Heart right ventricle (tissue), 16 donors: Measurements from ENCODE around the gene PDCD4. TPM values are rescaled to one million over a fixed set of nuclear protein-coding genes. Genes with fewer than 3 reads are reported as not detected.

ENCODE experiments used
- ATAC-seq, 8 donors: fragments of 200-7000 bp; cut with Tn5 transposase; one replicate each; pipeline ENCODE4 v1.9.1; 2020; ENCODE audit warnings: mild to moderate bottlenecking in 8 of 8, moderate library complexity in 8 of 8, moderate number of reproducible peaks in 1 of 8
- DNase-seq, 2 donors: peaks; one replicate each; pipeline ENCODE4 v3.0.0-alpha.2; 2020
- H3K27ac ChIP-seq, 10 donors: fragments of 200-600 bp; sonication (generic) in 2 of 10; one replicate each; pipeline versions ENCODE4 v1.5.0 to v1.8.0; 2020 to 2022; ENCODE audit warnings: mild to moderate bottlenecking in 3 of 10
- H3K27me3 ChIP-seq, 7 donors: fragments of 200-600 bp; one replicate each; pipeline ENCODE4 v1.8.0; 2021 to 2022; ENCODE audit warnings: mild to moderate bottlenecking in 2 of 7
- H3K36me3 ChIP-seq, 9 donors: fragments of 200-600 bp; sonication (generic) in 1 of 9; one replicate each; pipeline versions ENCODE4 v1.5.0 to v1.8.0; 2020 to 2022; ENCODE audit warnings: mild to moderate bottlenecking in 2 of 9
- H3K4me1 ChIP-seq, 9 donors: fragments of 200-600 bp; sonication (generic) in 1 of 9; one replicate each; pipeline versions ENCODE4 v1.5.0 to v1.8.0; 2020 to 2022; ENCODE audit warnings: mild to moderate bottlenecking in 4 of 9
- H3K4me3 ChIP-seq, 10 donors: fragments of 200-600 bp; sonication (generic) in 2 of 10; one replicate each; pipeline versions ENCODE4 v1.5.0 to v1.8.0; 2020 to 2022; ENCODE audit warnings: mild to moderate bottlenecking in 7 of 10, moderate library complexity in 2 of 10
- H3K9me3 ChIP-seq, 11 donors: fragments of 200-600 bp in 10 of 11; sonication (generic) in 2 of 11; one replicate each; pipeline versions ENCODE4 v1.5.0 to v1.8.0; 2013 to 2022; ENCODE audit warnings: mild to moderate bottlenecking in 2 of 11, control low read depth in 1 of 11, moderate library complexity in 1 of 11
- CTCF ChIP-seq, 9 donors: fragments of 200-600 bp; sonication (generic) in 2 of 9; IDR thresholded peaks; one replicate each; pipeline versions ENCODE4 v1.5.0 to v1.8.0; 2021 to 2022; ENCODE audit warnings: antibody characterized with exemption in 9 of 9, mild to moderate bottlenecking in 5 of 9, moderate library complexity in 1 of 9
- whole genome bisulfite sequencing, 2 donors: extraction: QIAGEN DNeasy Blood & Tissue Kit; methylation state at CpG; one replicate each; pipeline ENCODE4 v1.1.7; 2013; ENCODE audit warnings: inconsistent platforms in 1 of 2; 5-methylcytosine and 5-hydroxymethylcytosine counted together
- intact Hi-C, 10 donors: fragments of 100-400 bp; cut with DNase I; formaldehyde crosslinking; loops; one replicate each; pipeline versions ENCODE4 v1.11.1 to v1.14.2; 2022
- polyA plus RNA-seq, 2 donors: library from polyadenylated mRNA; stranded (reverse); fragments of 200-250 nt; gene quantifications; one replicate each; pipeline ENCODE4 v1.2.3, GENCODE V29; 2013
- total RNA-seq, 10 donors: library from RNA; stranded (reverse); fragmentation: NEBNext Ultra II Directional in 3 of 10; extraction: Animal tissue kit (Norgen Biotek cat#: 25700) in 3 of 10; gene quantifications; one replicate each; pipeline versions ENCODE4 v1.2.1 to v1.2.4, GENCODE V29; 2021 to 2023
- donor health status: Arrhythmogenic right ventricular cardiomyopathy.
- donor health status: ischemic (EF 13 %, LVEDD 7.1; RV severe dilation, severe dysfunction).
- donor health status: healthy with polysubstance abuse.
- donor health status: DM: no; HTN: yes; CAD: no.
- donor health status: DM: no; HTN: no; CAD: no.
- donor health status: ischemic (EF 25% LVEDD 6.9; RV normal size, moderate dysfunction).
- donor health status: ischemic (EF 25% LVEDD 5.7; RV mildly dilated, moderate dysfunction).
- donor health status: healthy.
- donor health status: DM: yes; HTN: yes; CAD: no.
- donor health status: Ischemic cardiomyopathy.
- donor health status: ischemic (EF 35%, LVEDD 5.7; RV mildly dilated, moderate dysfunction).
- donor health status: nonischemic (EF 11% LVEDD 7.7; RV severe dilation, severe dysfunction).
- donor health status: DM: yes; HTN: yes; CAD: no.
- donor health status: PGD.
- donor health status: ischemic (EF 29% LVEDD 5.4; RV normal size, mild dysfunction).
- donor health status: nonischemic (EF 23%, LVEDD 6.1; RV moderate dilation, normal function).

The PDCD4 gene
- total and polyA plus RNA-seq, 12 donors = 15.9 to 59.5 (median 45.7) TPM

GRCh38 chr10:110850099-110850498 lies 21.6 kb upstream of the PDCD4 start:
- no peak for TF ChIP-seq CTCF (IDR thresholded peaks at IDR 0.05)
- Histone ChIP-seq H3K27ac (no peak overlapping the region), H3K9me3 (no peaks in the 10 kb centered on the region), H3K4me1 (peaks cover 0 to 32% (median 0%) of the 10 kb centered on the region in 9 donors), H3K27me3 (no peaks in the 10 kb centered on the region), H3K36me3 (no peaks in the 10 kb centered on the region), H3K4me3 (no peak overlapping the region)
- WGBS, 2 donors = 94 to 99% methylated on average over 3 of the region's 3 CpGs
- DNase-seq (no peak), ATAC-seq (no peak)
- intact Hi-C loops = no loop called here

GRCh38 chr10:110851020-110851612 lies 20.6 kb upstream of the PDCD4 start:
- WGBS, 2 donors = 84 to 85% methylated on average over 8 of the region's 8 CpGs
- no peak for DNase-seq

GRCh38 chr10:110852255-110852896 lies 19.4 kb upstream of the PDCD4 start:
- Histone ChIP-seq H3K27me3 (no peaks in the 10 kb centered on the region), H3K36me3 (no peaks in the 10 kb centered on the region), H3K9me3 (no peaks in the 10 kb centered on the region), H3K4me3 (no peak overlapping the region), H3K27ac (no peak overlapping the region), H3K4me1 (peaks cover 0 to 36% (median 3%) of the 10 kb centered on the region in 9 donors)
- intact Hi-C loops = no loop called here
- no peak for DNase-seq
- 71 to 74% methylated on average over 7 of the region's 7 CpGs for WGBS, 2 donors
- ATAC-seq = no peak
- TF ChIP-seq CTCF (IDR thresholded peaks at IDR 0.05) = no peak

More at GRCh38 chr10:110851020-110851612, 20.6 kb upstream of the PDCD4 start:
- ATAC-seq = no peak
- no peaks in the 10 kb centered on the region for H3K36me3 ChIP-seq
- H3K27me3 ChIP-seq = no peaks in the 10 kb centered on the region
- H3K9me3 ChIP-seq = no peaks in the 10 kb centered on the region
- peaks cover 0 to 32% (median 0%) of the 10 kb centered on the region in 9 donors for H3K4me1 ChIP-seq
- no peak for TF ChIP-seq CTCF (IDR thresholded peaks at IDR 0.05)
- no peak overlapping the region for H3K4me3 ChIP-seq
- intact Hi-C loops = no loop called here
- H3K27ac ChIP-seq = no peak overlapping the region

- WGBS, 2 donors = 85 to 88% methylated on average over 4 of the region's 4 CpGs
- H3K36me3 ChIP-seq = no peaks in the 10 kb centered on the region
- no peak overlapping the region for H3K27ac ChIP-seq
- ATAC-seq (no peak), DNase-seq (no peak)
- H3K27me3 ChIP-seq = no peaks in the 10 kb centered on the region
- no peaks in the 10 kb centered on the region for H3K9me3 ChIP-seq
- peaks cover 5 to 41% (median 8%) of the 10 kb centered on the region in 9 donors for H3K4me1 ChIP-seq
- no peak overlapping the region for H3K4me3 ChIP-seq
- no peak for TF ChIP-seq CTCF (IDR thresholded peaks at IDR 0.05)
- intact Hi-C loops = no loop called here
Observed at GRCh38 chr10:110852947-110853346, 18.8 kb upstream of the PDCD4 start.
